ENCODE data around the gene RBM12. TPM values are rescaled to one million over a fixed set of nuclear protein-coding genes. Genes with fewer than 3 reads are reported as not detected.

The RBM12 gene
- total and polyA plus RNA-seq, 8 donors, result 7.9 to 147 (median 24.2) TPM

DNA sequence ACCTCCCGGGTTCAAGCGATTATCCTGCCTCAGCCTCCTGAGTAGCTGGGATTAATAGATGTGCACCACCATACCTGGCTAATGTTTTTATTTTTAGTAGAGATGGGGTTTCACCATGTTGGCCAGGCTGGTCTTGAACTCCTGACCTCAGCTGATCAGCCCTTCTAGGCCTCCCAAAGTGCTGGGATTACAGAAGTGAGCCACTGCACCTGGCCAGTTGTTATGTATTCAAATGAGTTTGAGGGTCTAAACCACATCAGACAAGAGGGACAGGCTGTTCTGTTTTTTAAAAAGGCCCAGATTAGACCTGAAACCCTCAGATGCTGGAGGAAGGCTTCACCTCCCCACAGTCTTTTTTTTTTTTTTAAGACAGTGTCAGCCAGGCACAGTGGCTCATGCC lies 53.2 kb downstream of the RBM12 start:
- intact Hi-C loops (cut with DNase I; ENCODE audit: low total_unique reads), result no loop called here
- no peak overlapping the region for H3K4me3 ChIP-seq
- no peaks in the 10 kb centered on the region for H3K9me3 ChIP-seq
- 92 to 97% (median 95%) methylated on average over 2 of the region's 2 CpGs for WGBS, 5 donors
- peaks cover 5 to 32% (median 14%) of the 10 kb centered on the region in 4 donors for H3K4me1 ChIP-seq
- peak overlapping the region in 4 of 5 donors; percentile 24 to 73 (median 54) for H3K27ac ChIP-seq
- no peak for DNase-seq
- no peaks in the 10 kb centered on the region for H3K27me3 ChIP-seq
- TF ChIP-seq POLR2AphosphoS5 (IDR thresholded peaks at IDR 0.05), result no peak
- TF ChIP-seq, protein P1, sequence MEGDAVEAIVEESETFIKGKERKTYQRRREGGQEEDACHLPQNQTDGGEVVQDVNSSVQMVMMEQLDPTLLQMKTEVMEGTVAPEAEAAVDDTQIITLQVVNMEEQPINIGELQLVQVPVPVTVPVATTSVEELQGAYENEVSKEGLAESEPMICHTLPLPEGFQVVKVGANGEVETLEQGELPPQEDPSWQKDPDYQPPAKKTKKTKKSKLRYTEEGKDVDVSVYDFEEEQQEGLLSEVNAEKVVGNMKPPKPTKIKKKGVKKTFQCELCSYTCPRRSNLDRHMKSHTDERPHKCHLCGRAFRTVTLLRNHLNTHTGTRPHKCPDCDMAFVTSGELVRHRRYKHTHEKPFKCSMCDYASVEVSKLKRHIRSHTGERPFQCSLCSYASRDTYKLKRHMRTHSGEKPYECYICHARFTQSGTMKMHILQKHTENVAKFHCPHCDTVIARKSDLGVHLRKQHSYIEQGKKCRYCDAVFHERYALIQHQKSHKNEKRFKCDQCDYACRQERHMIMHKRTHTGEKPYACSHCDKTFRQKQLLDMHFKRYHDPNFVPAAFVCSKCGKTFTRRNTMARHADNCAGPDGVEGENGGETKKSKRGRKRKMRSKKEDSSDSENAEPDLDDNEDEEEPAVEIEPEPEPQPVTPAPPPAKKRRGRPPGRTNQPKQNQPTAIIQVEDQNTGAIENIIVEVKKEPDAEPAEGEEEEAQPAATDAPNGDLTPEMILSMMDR (IDR thresholded peaks at IDR 0.05), result no peak
- TF ChIP-seq POLR2A (IDR thresholded peaks at IDR 0.05), result no peak
- no peak for TF ChIP-seq EP300 (IDR thresholded peaks at IDR 0.05)
- no peaks in the 10 kb centered on the region for H3K36me3 ChIP-seq

DNA sequence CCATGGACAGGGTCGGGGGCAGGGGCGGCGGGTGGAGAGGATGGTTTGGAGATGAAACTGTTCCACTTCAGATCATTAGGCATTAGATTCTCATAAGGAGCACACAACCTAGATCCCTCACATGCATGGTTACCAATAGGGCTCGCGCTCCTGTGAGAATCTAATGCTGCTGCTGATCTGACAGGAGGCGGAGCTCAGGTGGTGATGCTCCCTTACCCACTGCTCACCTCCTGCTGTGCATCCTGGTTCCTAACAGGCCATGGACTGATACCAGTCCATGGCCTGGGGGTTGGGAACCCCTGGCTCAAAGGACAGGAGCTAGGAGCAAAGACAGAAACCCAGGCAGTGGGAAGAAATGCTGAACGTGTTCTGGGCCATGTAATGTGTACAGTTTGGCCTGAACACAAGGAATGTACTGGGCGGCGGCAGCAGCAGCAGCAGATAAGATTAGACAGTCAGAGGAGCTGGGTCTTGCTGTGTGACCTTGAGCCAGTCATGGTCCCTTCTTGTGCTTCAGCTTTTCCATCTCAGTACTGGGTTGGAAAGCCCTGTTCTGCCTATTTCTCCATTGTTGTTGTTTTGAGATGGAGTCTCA lies 53.8 kb downstream of the RBM12 start:
- peak; percentile 50 to 60 for DNase-seq
- no peaks in the 10 kb centered on the region for H3K9me3 ChIP-seq
- H3K27ac ChIP-seq, result peak overlapping the region; percentile 24 to 73 (median 49)
- H3K27me3 ChIP-seq, result no peaks in the 10 kb centered on the region
- 73 to 79% (median 77%) methylated on average over 9 of the region's 9 CpGs for WGBS, 5 donors
- no peaks in the 10 kb centered on the region for H3K36me3 ChIP-seq
- intact Hi-C loops (cut with DNase I; ENCODE audit: low total_unique reads), result no loop called here
- TF ChIP-seq EP300 (IDR thresholded peaks at IDR 0.05) (no peak), POLR2AphosphoS5 (IDR thresholded peaks at IDR 0.05) (peak in 2 of 3 donors; percentile 31 to 74)
- TF ChIP-seq, protein P1 (IDR thresholded peaks at IDR 0.05), result no peak
- H3K4me3 ChIP-seq, result no peak overlapping the region
- peaks cover 5 to 32% (median 11%) of the 10 kb centered on the region in 4 donors for H3K4me1 ChIP-seq

DNA sequence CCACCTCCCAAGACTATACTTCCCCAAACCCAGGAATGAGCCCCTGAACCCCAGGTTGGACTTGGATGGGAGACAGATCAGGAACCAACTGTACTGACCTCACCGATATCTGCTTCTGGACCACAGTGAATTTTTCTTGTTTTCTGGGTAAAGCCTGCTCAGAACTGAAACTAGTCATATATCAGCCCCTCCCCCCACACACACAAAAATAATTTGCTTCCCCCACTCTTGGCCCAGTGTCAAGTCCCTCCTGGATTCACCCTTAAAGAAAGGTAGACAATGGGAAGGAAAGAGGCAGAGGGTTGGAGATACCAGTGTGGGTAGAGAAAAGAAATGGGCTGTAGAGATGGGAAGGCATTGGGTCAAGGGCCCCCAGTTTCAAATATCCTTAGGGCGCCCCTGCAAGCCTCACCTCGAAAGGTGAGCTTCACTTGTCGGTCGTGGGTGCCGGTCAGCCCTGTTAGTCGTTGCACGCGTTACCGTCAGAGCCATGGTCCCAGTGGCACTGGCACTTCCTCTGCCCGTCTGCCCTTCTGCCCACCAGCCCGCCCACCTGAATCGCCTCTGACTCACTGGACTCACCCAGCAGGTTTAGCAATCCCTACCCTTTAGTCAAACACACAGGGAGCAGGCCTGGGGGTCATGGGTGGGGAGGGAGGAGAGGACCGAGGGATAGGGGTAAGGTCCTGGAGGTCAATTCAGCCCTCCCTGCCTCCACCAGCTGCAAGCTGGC lies 57.5 kb downstream of the RBM12 start:
- Histone ChIP-seq H3K4me3 (peak overlapping the region in 3 of 4 donors; percentile 1 to 25 (median 7)), H3K4me1 (peaks cover 0 to 25% (median 4%) of the 10 kb centered on the region in 4 donors), H3K9me3 (no peaks in the 10 kb centered on the region), H3K27ac (peak overlapping the region in 4 of 5 donors; percentile 14 to 66 (median 52)), H3K27me3 (peaks cover 0 to 2% (median 0%) of the 10 kb centered on the region in 3 donors), H3K36me3 (no peaks in the 10 kb centered on the region)
- WGBS, 5 donors, result 33 to 77% (median 53%) methylated on average over 13 to 14 of the region's 14 CpGs
- TF ChIP-seq POLR2A (IDR thresholded peaks at IDR 0.05), result no peak
- TF ChIP-seq POLR2AphosphoS5 (IDR thresholded peaks at IDR 0.05), result peak in 2 of 3 donors; percentile 62
- TF ChIP-seq, protein P1 (IDR thresholded peaks at IDR 0.05), result no peak
- peak; percentile 70 to 86 for DNase-seq
- intact Hi-C loops (cut with DNase I; ENCODE audit: low total_unique reads), result no loop called here

DNA sequence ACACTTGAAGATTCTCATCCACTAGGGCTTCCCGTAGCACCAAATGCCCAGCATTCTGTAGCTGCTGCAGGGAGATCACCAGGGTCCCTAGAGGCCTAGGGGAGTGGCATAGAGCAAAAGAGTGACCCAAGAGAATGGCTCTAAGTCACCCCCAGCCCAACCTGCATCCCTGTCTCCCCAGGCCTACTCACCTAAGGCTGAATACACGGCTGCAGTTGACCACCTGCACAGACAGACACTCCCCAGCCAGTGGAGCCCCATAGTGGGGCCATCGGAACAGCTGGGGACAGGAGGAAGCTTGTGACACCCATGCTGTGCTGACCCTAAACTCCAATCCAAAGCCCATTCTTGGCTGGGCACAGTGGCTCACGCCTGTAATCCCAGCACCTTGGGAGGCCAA lies 58.6 kb downstream of the RBM12 start:
- Histone ChIP-seq H3K9me3 (no peaks in the 10 kb centered on the region), H3K4me1 (peaks cover 10 to 35% (median 14%) of the 10 kb centered on the region in 4 donors), H3K4me3 (peak overlapping the region in 2 of 4 donors; percentile 3 to 25), H3K27ac (peak overlapping the region in 1 of 5 donors; percentile 66), H3K27me3 (peaks cover 0 to 12% (median 2%) of the 10 kb centered on the region in 3 donors), H3K36me3 (no peaks in the 10 kb centered on the region)
- intact Hi-C loops (cut with DNase I; ENCODE audit: low total_unique reads), result no loop called here
- TF ChIP-seq POLR2A (IDR thresholded peaks at IDR 0.05), result no peak
- no peak for TF ChIP-seq EP300 (IDR thresholded peaks at IDR 0.05)
- TF ChIP-seq POLR2AphosphoS5 (IDR thresholded peaks at IDR 0.05), result no peak
- TF ChIP-seq, protein P1 (IDR thresholded peaks at IDR 0.05), result no peak
- 80 to 93% (median 91%) methylated on average over 4 of the region's 4 CpGs for WGBS, 5 donors
- no peak for DNase-seq

Measured in stomach (tissue), 9 donors.